Renal cortex interstitium (tissue), 15 donors: ENCODE results near the gene ABHD1. TPM values are rescaled to one million over a fixed set of nuclear protein-coding genes. Genes with fewer than 3 reads are reported as not detected.
A peak's percentile ranks its signal among the peaks of the same experiment; 100 is the strongest.
"Not testable (repeated sequence)": the region's sequence is repeated elsewhere in the genome, so short reads cannot be mapped to it uniquely, and the experiment has no call there.

Experiments used
- DNase-seq, 11 donors: peaks; one replicate each; pipeline ENCODE4 v3.0.0-alpha.2; 2013; ENCODE audit warnings: low read depth in 9 of 11, low spot score in 4 of 11; ENCODE audit errors: extremely low read depth in 1 of 11
- long read RNA-seq, 16 experiments: transcript quantifications; one replicate each; lab custom pipeline, GENCODE V29; 2026
- polyA plus RNA-seq, 3 donors: library from polyadenylated mRNA; unstranded; fragments of 120-200 nt; gene quantifications; one replicate each; pipeline ENCODE4 v1.2.1, GENCODE V29; 2013; ENCODE audit not compliant: insufficient read length in 3 of 3

ABHD1 gene
- 1 to 10 TPM; 1.3 to 1.9 (median 1.6) TPM for polyA plus RNA-seq
- long read RNA-seq, donor 1, partial matches to known transcripts = 0 of 1 reads
- long read RNA-seq, donor 1, other reads (novel, unspliced or antisense) = 0 of 1 reads
- long read RNA-seq, donor 2, partial matches to known transcripts = 31 of 31 reads
- long read RNA-seq, donor 2, other reads (novel, unspliced or antisense) = 0 of 31 reads
- long read RNA-seq, donor 3, partial matches to known transcripts = 0 of 2 reads
- long read RNA-seq, donor 3, other reads (novel, unspliced or antisense) = 0 of 2 reads
- long read RNA-seq, donor 4, partial matches to known transcripts = 0 of 2 reads
- long read RNA-seq, donor 4, other reads (novel, unspliced or antisense) = 0 of 2 reads
- long read RNA-seq, donor 5 = 0 reads
- long read RNA-seq, donor 6 = 0 reads
- long read RNA-seq, donor 7, partial matches to known transcripts = 13 of 29 reads
- long read RNA-seq, donor 7, other reads (novel, unspliced or antisense) = 15 of 29 reads
- long read RNA-seq, donor 8, partial matches to known transcripts = 8 of 21 reads
- long read RNA-seq, donor 8, other reads (novel, unspliced or antisense) = 13 of 21 reads
- long read RNA-seq, donor 9, partial matches to known transcripts = 0 of 3 reads
- long read RNA-seq, donor 9, other reads (novel, unspliced or antisense) = 0 of 3 reads
- long read RNA-seq, donor 10, partial matches to known transcripts = 7 of 18 reads
- long read RNA-seq, donor 10, other reads (novel, unspliced or antisense) = 11 of 18 reads
- long read RNA-seq, donor 11, partial matches to known transcripts = 0 of 9 reads
- long read RNA-seq, donor 11, other reads (novel, unspliced or antisense) = 9 of 9 reads
- long read RNA-seq, donor 12 = 0 reads
- long read RNA-seq, donor 13, partial matches to known transcripts = 24 of 53 reads
- long read RNA-seq, donor 13, other reads (novel, unspliced or antisense) = 25 of 53 reads
- long read RNA-seq, donor 14, partial matches to known transcripts = 7 of 19 reads
- long read RNA-seq, donor 14, other reads (novel, unspliced or antisense) = 10 of 19 reads
- long read RNA-seq, donor 15, partial matches to known transcripts = 0 of 5 reads
- long read RNA-seq, donor 15, other reads (novel, unspliced or antisense) = 5 of 5 reads
- long read RNA-seq, donor 16, partial matches to known transcripts = 0 of 1 reads
- long read RNA-seq, donor 16, other reads (novel, unspliced or antisense) = 0 of 1 reads

DNA sequence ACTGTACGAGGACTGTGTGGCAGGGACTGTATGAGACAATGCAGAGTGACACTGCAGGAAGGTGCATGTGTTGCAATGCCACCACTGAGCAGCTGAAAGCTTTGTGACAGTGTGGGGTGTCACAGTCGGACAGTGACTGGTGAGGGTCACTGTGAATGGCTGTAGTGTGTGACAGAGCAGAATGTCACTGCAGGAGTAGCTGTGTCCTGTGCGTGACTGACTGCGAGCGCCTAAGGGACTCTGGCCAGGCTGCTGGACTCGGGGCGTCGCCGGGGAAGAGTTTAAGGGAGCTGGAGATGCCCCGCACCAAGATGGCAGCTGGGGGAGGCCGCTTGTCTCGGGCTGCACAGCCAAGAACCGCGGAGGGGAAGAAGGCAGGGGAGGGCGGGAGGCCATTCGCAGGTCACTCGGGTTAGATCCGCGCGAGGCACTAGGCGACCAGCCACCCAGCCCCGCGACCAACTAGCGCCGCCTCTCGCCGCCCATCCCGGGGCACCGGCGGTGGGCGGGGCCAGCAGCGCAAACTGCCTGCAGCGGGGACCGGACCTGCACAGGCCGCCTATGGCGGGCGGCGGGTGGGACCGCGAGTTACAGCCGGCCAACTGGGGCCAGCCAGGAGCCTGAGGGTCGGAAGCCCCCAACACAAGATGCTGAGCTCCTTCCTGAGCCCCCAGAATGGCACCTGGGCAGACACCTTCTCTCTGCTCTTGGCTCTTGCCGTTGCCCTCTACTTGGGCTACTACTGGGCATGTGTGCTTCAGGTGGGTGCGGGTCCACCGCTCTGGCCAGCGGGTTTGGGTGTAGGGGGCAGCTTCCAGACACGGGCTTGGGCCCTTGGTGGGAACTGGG, at the start of gene ABHD1:
ABHD1 (plus strand) TSS at position 514 of the 849 bp plus-strand sequence; CDS start at position 648, 134 bp downstream.
- DNase-seq = peak in 1 of 11 donors; percentile 17

DNA sequence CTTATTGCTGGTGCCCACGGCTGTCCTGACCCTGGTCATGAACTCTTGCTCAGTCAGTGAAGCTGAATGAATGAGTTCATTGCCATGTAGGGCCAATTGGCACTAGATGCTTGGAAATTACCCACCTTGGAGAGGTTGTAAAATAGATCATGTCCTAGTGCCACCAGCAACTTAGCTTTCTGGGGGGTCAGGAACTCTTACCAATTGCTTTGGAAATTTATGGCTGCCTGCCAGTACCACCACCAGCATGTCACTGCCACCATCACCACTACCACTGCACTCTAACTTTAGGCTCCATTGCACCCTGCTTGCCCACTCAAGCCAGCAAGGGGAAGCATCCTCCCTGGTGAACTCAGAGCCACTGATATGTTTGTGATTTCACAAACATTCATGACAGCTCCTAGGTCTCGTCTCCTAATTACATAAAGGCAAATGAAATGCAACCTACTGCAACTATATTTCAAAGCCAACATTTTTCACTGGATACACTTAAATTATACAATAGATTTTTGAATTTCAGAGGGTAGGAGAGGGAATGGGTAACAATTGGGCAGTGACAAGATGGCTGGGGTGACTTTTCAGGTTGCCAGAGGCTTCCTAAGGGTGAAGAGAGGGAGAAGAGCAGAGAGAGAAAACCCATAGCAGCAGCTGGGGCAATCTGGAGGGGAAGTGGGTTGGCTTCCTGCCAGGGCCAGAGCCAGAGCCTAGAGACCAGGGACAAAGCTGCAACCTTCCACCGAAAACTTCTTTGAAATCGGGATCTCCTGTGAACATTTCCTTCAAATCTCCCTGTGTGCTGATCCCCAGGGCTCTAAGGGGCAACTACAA, 48.7 kb upstream of the ABHD1 start:
- DNase-seq = no peak

DNA sequence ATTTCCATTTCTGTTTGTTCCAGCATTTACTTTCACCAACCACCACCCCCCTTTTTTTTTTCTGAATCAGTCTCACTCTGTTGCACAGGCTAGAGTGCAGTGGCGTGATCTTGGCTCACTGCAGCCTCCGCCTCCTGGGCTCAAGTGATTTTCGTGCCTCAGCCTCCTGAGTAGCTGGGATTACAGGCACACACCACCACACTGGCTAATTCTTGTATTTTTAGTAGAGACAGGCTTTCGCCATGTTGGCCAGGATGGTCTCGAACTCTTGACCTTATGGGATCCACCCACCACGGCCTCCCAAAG, 48.1 kb upstream of the ABHD1 start:
- not testable (repeated sequence) for DNase-seq

DNA sequence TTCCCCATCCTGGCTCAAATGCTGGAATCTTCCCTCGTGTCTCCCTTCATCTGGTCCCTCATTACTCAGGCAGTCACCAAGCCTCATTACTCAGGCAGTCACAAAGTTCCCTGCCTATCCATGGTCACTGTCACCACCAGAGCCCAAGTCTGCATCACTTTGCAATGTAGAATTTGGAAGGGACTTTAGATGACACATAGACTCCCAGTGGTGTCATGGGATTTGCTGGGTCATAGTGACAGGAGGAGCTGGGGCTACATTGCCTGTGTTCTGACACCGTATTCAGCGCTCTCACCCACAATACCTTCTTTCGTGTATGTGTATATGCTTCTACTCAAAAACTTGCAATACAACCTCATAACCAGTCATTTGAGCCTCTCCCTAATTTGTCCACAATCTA, 47.3 kb upstream of the ABHD1 start:
- no peak for DNase-seq

DNA sequence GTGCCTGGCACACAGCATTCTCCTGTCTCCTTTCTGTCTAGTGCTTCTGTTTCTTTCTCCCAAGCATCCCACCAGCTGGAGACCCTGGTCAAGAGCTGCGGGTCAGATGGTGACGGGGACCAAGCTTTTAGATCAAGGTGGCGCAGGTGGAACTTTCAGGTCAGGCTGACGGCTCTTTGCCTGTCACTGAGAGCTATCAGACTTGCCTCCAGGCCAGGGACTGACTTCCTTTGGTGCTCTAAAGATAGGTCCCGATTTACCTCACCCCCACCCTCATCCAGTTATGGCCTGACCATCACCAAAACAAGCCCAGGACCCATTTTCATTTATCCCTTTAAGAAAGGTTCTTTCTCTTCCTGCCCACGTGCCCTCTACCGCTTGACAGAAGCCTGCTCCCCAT, 46.4 kb upstream of the ABHD1 start:
- DNase-seq = no peak

DNA sequence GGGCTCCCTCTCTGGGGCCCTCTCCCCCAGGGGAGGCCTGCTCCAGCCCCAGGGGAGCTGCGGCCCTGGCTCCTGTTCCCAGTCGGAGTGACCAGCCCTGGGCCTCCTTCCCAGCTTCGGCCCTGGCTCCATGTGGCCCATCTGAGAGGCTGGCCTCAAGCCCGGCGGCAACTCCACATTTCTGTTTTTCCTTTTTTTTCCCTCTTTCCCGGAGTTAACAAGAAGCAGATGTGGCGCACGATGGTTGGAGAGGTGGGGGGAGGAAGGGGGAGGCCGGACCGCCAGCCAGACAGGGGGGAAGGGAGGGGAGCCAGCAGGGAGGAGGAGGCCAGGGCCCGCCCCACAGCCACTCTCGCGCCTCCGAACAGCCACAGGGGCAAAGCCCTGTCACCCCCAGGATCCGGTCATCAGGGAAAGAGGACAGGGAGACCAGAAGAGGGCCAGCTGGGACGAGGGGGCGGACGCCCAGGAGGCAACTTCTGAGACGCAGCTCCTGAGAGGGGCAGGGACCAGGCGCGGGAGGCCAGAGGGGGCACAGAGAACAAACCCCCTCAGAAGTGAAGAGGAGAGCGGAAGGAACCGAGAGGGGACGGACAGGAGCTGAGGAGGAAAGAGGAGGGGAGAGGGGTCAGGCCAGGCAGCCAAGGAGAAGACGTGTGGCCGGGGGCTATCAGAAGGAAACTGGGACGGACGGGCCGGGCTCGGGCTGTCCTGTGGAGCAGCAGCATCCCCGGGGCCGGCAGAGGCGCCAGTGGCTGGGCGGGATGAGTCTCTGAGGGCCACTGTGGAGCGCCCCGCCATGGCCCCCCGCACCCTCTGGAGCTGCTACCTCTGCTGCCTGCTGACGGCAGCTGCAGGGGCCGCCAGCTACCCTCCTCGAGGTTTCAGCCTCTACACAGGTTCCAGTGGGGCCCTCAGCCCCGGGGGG, 45.1 kb upstream of the ABHD1 start, which contains the start of gene EMILIN1:
EMILIN1 (plus strand) TSS at position 349 of the 928 bp plus-strand sequence; CDS start at position 800, 451 bp downstream.
- DNase-seq = peak in 9 of 11 donors; percentile 61 to 84 (median 83)

DNA sequence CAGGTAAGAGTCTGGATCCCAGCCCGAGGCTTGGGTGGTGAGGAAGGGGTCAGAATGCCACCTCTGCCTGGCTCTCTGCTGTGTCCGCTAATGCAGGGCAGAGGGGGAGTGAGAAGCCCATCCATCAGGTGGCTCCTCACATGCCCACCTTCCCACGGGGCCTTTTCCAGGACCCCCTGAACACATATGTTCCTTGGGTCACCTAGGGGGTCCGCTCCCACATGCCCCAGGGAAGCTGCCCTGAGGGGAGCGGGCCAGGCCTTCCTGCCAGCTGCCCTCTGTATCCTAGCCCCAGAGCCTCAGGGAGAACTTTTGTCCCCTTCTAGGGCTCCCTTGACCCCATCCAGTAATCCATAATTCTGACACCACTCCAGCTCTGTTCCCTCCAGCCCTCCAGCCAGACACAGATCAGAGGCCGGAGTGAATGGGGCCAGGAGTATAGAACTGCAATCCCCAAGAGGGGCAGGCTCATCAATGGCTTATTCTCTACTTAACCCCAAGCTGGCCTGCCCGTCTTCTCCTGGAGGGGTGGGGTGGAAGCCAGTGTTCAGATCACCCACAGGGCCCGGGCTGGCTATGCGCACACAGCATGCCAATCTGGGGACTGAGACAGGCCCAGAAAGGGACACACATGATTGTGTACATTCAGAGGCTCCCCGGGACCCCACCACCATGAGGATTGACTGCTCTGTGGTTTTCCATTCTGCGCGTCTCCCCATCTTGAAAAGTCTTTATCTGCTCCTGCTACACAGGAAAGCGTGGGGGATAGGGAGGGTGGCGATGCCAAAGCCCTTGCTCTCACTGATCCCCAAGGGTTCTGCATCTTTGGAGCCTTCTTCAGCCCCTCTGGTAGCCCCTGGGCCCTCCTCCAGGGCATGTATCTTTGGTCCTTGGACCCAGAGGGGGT, 44.1 kb upstream of the ABHD1 start:
- DNase-seq = no peak

DNA sequence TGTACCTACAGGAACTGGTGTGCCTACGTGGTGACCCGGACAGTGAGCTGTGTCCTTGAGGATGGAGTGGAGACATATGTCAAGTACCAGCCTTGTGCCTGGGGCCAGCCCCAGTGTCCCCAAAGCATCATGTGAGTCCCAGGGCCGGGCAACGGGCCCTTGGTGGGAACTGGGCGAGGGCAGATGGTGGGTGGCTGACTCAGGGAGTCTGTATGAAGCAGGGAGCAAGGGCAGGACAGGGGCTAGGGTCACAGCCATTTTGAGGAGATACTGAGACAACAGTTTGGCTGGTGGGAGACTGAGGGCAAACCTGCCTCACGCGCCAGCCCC, 43.5 kb upstream of the ABHD1 start:
- DNase-seq = no peak

DNA sequence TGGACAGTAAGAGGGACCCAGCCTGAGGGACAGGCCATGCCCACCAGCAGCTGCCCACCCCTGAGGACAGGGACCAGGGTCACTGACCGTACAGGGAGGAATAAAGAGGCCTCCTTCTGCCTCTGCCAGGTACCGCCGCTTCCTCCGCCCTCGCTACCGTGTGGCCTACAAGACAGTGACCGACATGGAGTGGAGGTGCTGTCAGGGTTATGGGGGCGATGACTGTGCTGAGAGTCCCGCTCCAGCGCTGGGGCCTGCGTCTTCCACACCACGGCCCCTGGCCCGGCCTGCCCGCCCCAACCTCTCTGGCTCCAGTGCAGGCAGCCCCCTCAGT, 43.0 kb upstream of the ABHD1 start:
- DNase-seq = no peak

DNA sequence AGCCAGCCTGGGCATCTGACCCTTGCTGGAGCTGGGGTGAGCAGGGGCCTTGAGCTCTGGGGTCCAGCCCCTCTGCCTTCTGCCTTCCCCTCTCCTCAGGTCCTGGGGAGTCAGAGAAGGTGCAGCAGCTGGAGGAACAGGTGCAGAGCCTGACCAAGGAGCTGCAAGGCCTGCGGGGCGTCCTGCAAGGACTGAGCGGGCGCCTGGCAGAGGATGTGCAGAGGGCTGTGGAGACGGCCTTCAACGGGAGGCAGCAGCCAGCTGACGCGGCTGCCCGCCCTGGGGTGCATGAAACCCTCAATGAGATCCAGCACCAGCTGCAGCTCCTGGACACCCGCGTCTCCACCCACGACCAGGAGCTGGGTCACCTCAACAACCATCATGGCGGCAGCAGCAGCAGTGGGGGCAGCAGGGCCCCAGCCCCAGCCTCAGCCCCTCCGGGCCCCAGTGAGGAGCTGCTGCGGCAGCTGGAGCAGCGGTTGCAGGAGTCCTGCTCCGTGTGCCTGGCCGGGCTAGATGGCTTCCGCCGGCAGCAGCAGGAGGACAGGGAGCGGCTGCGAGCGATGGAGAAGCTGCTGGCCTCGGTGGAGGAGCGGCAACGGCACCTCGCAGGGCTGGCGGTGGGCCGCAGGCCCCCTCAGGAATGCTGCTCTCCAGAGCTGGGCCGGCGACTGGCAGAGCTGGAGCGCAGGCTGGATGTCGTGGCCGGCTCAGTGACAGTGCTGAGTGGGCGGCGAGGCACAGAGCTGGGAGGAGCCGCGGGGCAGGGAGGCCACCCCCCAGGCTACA, 41.4 kb upstream of the ABHD1 start:
- DNase-seq = no peak

DNA sequence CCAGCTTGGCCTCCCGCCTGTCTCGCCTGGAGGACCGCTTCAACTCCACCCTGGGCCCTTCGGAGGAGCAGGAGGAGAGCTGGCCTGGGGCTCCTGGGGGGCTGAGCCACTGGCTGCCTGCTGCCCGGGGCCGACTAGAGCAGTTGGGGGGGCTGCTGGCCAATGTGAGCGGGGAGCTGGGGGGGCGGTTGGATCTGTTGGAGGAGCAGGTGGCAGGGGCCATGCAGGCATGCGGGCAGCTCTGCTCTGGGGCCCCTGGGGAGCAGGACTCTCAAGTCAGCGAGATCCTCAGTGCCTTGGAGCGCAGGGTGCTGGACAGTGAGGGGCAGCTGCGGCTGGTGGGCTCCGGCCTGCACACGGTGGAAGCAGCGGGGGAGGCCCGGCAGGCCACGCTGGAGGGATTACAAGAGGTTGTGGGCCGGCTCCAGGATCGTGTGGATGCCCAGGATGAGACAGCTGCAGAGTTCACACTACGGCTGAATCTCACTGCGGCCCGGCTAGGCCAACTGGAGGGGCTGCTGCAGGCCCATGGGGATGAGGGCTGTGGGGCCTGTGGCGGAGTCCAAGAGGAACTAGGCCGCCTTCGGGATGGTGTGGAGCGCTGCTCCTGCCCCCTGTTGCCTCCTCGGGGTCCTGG, 40.7 kb upstream of the ABHD1 start:
- DNase-seq = no peak

DNA sequence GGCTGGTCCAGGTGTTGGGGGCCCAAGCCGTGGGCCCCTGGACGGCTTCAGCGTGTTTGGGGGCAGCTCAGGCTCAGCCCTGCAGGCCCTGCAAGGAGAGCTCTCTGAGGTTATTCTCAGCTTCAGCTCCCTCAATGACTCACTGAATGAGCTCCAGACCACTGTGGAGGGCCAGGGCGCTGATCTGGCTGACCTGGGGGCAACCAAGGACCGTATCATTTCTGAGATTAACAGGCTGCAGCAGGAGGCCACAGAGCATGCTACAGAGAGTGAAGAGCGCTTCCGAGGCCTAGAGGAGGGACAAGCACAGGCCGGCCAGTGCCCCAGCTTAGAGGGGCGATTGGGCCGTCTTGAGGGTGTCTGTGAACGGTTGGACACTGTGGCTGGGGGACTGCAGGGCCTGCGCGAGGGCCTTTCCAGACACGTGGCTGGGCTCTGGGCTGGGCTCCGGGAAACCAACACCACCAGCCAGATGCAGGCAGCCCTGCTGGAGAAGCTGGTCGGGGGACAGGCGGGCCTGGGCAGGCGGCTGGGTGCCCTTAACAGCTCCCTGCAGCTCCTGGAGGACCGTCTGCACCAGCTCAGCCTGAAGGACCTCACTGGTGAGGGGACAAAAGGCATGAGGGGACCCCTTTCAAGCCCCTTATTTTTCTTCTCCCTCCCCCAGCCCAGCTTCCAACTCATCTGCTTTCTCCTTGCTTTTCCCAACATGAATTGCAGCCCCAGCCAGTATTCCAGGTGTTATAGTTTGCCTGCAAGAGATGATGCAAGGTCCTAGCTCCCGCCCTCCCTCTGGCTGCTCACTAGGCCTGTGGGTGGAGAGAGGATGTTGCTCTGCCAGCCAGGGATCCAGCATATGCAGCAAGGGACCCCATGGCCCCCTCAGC, 40.0 kb upstream of the ABHD1 start:
- DNase-seq = no peak

DNA sequence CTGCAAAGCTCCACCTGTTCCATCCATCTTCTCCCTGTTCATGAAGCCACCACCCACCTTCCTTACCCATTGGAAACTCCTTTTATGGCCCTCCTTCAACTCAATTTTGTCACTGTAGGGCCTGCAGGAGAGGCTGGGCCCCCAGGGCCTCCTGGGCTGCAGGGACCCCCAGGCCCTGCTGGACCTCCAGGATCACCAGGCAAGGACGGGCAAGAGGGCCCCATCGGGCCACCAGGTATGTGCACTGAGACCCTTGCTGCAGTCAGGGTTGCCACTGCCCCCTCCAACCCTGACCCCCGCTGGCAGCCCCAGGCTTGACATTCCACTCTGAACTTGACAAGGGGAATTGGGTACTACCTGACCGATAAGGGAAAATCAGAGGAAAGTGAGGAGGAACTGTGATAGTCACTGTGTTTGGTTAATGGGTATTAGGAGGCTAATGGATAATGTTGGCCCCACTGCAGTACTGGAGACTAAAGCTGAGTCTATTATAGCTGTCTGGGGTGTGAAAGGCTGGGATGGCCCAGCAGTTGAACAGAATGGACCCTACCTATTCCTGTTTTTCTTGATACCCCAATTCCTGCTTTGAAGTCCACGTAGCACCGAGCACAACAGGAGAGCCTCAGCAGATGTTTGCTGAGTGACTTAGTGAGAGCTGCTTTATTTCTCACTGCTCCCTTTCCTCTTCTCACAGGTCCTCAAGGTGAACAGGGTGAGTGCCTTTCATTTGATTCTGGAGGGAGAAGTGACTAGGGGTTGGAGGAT, 39.1 kb upstream of the ABHD1 start:
- DNase-seq = no peak
